WTC11 (cell line): ENCODE measurements around the gene KEAP1. TPM values are rescaled to one million over a fixed set of nuclear protein-coding genes. Genes with fewer than 3 reads are reported as not detected.

Experiments used
- ATAC-seq: fragments of 200-7000 bp; cut with Tn5 transposase; 2 replicates; pipeline ENCODE4 v1.10.0; 2021; ENCODE audit warnings: mild to moderate bottlenecking, moderate library complexity
- CTCF ChIA-PET: fragments of 300-600 bp; sonication (Branson Sonifier 250); formaldehyde crosslinking; loops from one replicate; lab custom pipeline; 2021; ENCODE audit warnings: antibody characterized with exemption; lab: Charles Lee
- POLR2A ChIA-PET: fragments of 350-600 bp; sonication (Branson Sonifier 250); formaldehyde crosslinking; loops from one replicate; lab custom pipeline; 2021; ENCODE audit warnings: antibody characterized with exemption; lab: Charles Lee
- DNase-seq: peaks from one replicate; pipeline ENCODE4 v3.0.0; 2021; ENCODE audit warnings: low spot score
- H3K27ac Mint-ChIP-seq: 2 replicates; pipeline ENCODE4 v1.8.0; 2021; ENCODE audit warnings: mixed read lengths
- H3K27me3 Mint-ChIP-seq: 2 replicates; pipeline ENCODE4 v1.8.0; 2021; ENCODE audit warnings: low read depth, mild to moderate bottlenecking, moderate library complexity, mixed read lengths
- H3K36me3 Mint-ChIP-seq: 2 replicates; pipeline ENCODE4 v1.8.0; 2021; ENCODE audit warnings: mixed read lengths
- H3K4me1 Mint-ChIP-seq: 2 replicates; pipeline ENCODE4 v1.8.0; 2022; ENCODE audit warnings: mixed read lengths
- H3K4me3 Mint-ChIP-seq: 2 replicates; pipeline ENCODE4 v1.8.0; 2021; ENCODE audit warnings: mild to moderate bottlenecking, moderate library complexity, mixed read lengths
- H3K9me3 Mint-ChIP-seq: 2 replicates; pipeline ENCODE4 v1.8.0; 2021; ENCODE audit warnings: mixed read lengths
- ARID4B ChIP-seq: sonication (generic); formaldehyde crosslinking; IDR thresholded peaks from 2 replicates; pipeline ENCODE4 v1.8.0; 2023; ENCODE audit warnings: missing genetic modification reagents, mild to moderate bottlenecking, borderline replicate concordance
- CBFB ChIP-seq: sonication (generic); formaldehyde crosslinking; IDR thresholded peaks from 2 replicates; pipeline ENCODE4 v1.8.1; 2022; ENCODE audit warnings: mild to moderate bottlenecking, low read depth, missing genetic modification reagents
- E2F4 ChIP-seq: sonication (generic); formaldehyde crosslinking; IDR thresholded peaks from 2 replicates; pipeline ENCODE4 v1.8.1; 2022; ENCODE audit warnings: low read depth, mild to moderate bottlenecking, moderate library complexity, missing genetic modification reagents, borderline replicate concordance
- ERG ChIP-seq: fragments of 250-450 bp; sonication (Bioruptor Pico); IDR thresholded peaks from 2 replicates; pipeline ENCODE4 v1.8.0; 2021; ENCODE audit warnings: mild to moderate bottlenecking
- FOXP1 ChIP-seq: sonication (generic); formaldehyde crosslinking; IDR thresholded peaks from 2 replicates; pipeline ENCODE4 v1.8.0; 2022; ENCODE audit warnings: missing genetic modification reagents, mild to moderate bottlenecking, moderate library complexity, borderline replicate concordance
- JAZF1 ChIP-seq: fragments of 250-450 bp; sonication (Bioruptor Pico); IDR thresholded peaks from 2 replicates; pipeline ENCODE4 v1.9.0; 2021; ENCODE audit warnings: moderate library complexity, mild to moderate bottlenecking, inconsistent platforms
- JUN ChIP-seq: sonication (generic); formaldehyde crosslinking; IDR thresholded peaks from 2 replicates; pipeline ENCODE4 v1.8.0; 2023; ENCODE audit warnings: mild to moderate bottlenecking, missing genetic modification reagents
- MYBL2 ChIP-seq: sonication (generic); formaldehyde crosslinking; IDR thresholded peaks from 2 replicates; pipeline ENCODE4 v1.8.1; 2023; ENCODE audit warnings: mild to moderate bottlenecking, moderate library complexity, missing genetic modification reagents
- NFATC4 ChIP-seq: fragments of 250-450 bp; sonication (Bioruptor Pico); IDR thresholded peaks from 2 replicates; pipeline ENCODE4 v1.9.0; 2021; ENCODE audit warnings: mild to moderate bottlenecking
- NR3C1 ChIP-seq: sonication (generic); formaldehyde crosslinking; conservative IDR thresholded peaks from 2 replicates; pipeline ENCODE4 v1.8.1; 2023; ENCODE audit warnings: low read depth, mild to moderate bottlenecking, missing genetic modification reagents
- SOX15 ChIP-seq: fragments of 250-450 bp; sonication (Bioruptor Pico); IDR thresholded peaks from 2 replicates; pipeline ENCODE4 v1.9.0; 2021; ENCODE audit warnings: mild to moderate bottlenecking
- STAT6 ChIP-seq: sonication (generic); formaldehyde crosslinking; conservative IDR thresholded peaks from 2 replicates; pipeline ENCODE4 v1.8.1; 2023; ENCODE audit warnings: mild to moderate bottlenecking, low read depth, missing genetic modification reagents, moderate library complexity
- ZNF138 ChIP-seq: sonication (generic); formaldehyde crosslinking; conservative IDR thresholded peaks from 2 replicates; pipeline ENCODE4 v1.8.1; 2022; ENCODE audit warnings: mild to moderate bottlenecking, moderate library complexity, missing genetic modification reagents
- ZNF263 ChIP-seq: sonication (generic); formaldehyde crosslinking; IDR thresholded peaks from 2 replicates; pipeline ENCODE4 v1.8.1; 2022; ENCODE audit warnings: low read depth, mild to moderate bottlenecking, moderate library complexity, missing genetic modification reagents
- ZNF317 ChIP-seq: sonication (generic); formaldehyde crosslinking; IDR thresholded peaks from 2 replicates; pipeline ENCODE4 v1.8.1; 2023; ENCODE audit warnings: low read depth, mild to moderate bottlenecking, moderate library complexity, missing genetic modification reagents, borderline replicate concordance
- ZNF532 ChIP-seq: fragments of 250-450 bp; sonication (Bioruptor Pico); IDR thresholded peaks from 2 replicates; pipeline ENCODE4 v1.9.0; 2021; ENCODE audit warnings: mild to moderate bottlenecking, borderline replicate concordance
- ZNF671 ChIP-seq: fragments of 250-450 bp; sonication (Bioruptor Pico); IDR thresholded peaks from 2 replicates; pipeline ENCODE4 v1.8.0; 2021; ENCODE audit warnings: mild to moderate bottlenecking
- ZSCAN18 ChIP-seq: fragments of 250-450 bp; sonication (Bioruptor Pico); IDR thresholded peaks from 2 replicates; pipeline ENCODE4 v2.1.2; 2022; ENCODE audit warnings: mild to moderate bottlenecking, moderate library complexity
- total RNA-seq: library from RNA; stranded (reverse); gene quantifications from 3 replicates; pipeline ENCODE4 v1.2.3, GENCODE V29; 2021

Gene KEAP1
- total RNA-seq, 1 experiment from 2014 or later, result 68.7 TPM

GRCh38 chr19:10533646-10534386 lies 30.7 kb upstream of the KEAP1 start (continued):
- no peak for TF ChIP-seq ZNF532
- TF ChIP-seq NR3C1, result no peak
- no peak for TF ChIP-seq ZNF263 (CRISPR knock-in tag)
- no peak for TF ChIP-seq NFATC4
- no peak for TF ChIP-seq FOXP1 (CRISPR knock-in tag)
- TF ChIP-seq JUN (CRISPR knock-in tag), result no peak
- TF ChIP-seq ZNF138, result no peak
- TF ChIP-seq SOX15, result no peak
- no peak for TF ChIP-seq ZNF317
- TF ChIP-seq, all 79 proteins: peak for 0

- H3K9me3 Mint-ChIP-seq, result peaks cover 7% of the 10 kb centered on the region
- CTCF ChIA-PET, result interaction anchor here (1.4 kb wide), 1 partner anchor 27 kb away, joined by 4 read pairs; no protein-coding TSS in a partner anchor
These were observed 29.3 kb upstream of the KEAP1 start for GRCh38 chr19:10532457-10532856.

More at GRCh38 chr19:10532457-10532856, 29.3 kb upstream of the KEAP1 start:
- no peaks in the 10 kb centered on the region for H3K4me1 Mint-ChIP-seq
- POLR2A ChIA-PET, result no interaction called here
- ATAC-seq (no peak), DNase-seq (no peak)
- H3K36me3 Mint-ChIP-seq, result no peaks in the 10 kb centered on the region
- no peak overlapping the region for H3K27ac Mint-ChIP-seq
- TF ChIP-seq ZSCAN18 (CRISPR knock-in tag) (no peak), MYBL2 (CRISPR knock-in tag) (no peak), ZNF671 (CRISPR knock-in tag) (no peak), JAZF1 (CRISPR knock-in tag) (no peak), STAT6 (CRISPR knock-in tag) (no peak), ERG (no peak), CBFB (CRISPR knock-in tag) (no peak), E2F4 (CRISPR knock-in tag) (no peak), SOX15 (no peak), ARID4B (CRISPR knock-in tag) (no peak)
- no peak overlapping the region for H3K4me3 Mint-ChIP-seq
- H3K27me3 Mint-ChIP-seq, result peaks cover 7% of the 10 kb centered on the region
